SH-SY5Y (cell line): ENCODE results near the gene PTPRJ.

Experiments used
- GATA2 ChIP-seq: IDR thresholded peaks from 2 replicates; pipeline ENCODE4 v1.6.1; 2011; ENCODE audit warnings: mild to moderate bottlenecking, low read depth, low read length
- GATA3 ChIP-seq: IDR thresholded peaks from 2 replicates; pipeline ENCODE4 v1.6.1; 2011; ENCODE audit warnings: low read depth, mild to moderate bottlenecking, low read length, moderate library complexity

The PTPRJ gene

DNA sequence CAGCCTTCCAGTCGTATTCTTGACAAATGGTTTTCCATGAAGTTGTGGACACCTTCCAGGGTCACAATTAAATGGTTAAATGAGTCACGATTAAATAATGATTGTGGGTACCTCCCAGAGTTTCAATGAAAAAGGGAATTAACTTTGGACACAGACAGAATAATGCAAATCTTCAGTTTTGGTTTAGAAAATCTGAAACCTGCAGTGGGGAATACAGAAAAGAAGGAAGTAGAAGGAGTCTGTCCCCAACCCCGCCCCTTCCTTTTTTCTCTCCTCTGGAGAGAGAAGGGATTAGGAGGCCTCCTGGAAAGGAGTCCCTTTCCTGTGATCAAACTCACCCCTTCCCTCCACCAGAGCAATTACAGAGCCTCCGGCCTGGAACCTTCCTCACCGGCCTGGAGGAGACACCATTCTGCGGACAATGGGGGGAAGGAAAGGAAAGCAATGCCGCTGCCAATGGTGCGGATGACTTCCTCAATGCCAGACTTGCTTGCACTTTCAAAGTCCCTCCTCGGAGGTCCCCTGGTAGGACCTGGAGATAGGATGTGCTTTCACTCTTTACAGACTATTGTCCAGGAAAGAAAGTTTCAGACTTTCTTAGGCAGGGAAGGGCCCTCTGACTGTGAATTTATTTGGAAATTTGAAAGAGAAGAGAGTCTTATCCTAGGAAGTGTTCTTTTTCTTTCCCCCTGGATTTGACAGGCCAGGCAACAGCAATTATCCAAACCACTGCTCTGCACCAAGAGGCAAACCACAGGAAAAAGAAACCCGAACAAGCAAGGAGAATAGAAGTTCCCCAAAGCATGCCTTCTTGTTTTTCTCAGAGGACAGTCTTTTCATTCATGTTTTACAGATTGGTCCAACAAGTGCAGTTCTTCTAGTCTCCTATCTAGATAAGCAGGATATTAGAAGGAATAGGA lies 86.8 kb downstream of the PTPRJ start:
- no peak for TF ChIP-seq GATA3
- no peak for TF ChIP-seq GATA2

DNA sequence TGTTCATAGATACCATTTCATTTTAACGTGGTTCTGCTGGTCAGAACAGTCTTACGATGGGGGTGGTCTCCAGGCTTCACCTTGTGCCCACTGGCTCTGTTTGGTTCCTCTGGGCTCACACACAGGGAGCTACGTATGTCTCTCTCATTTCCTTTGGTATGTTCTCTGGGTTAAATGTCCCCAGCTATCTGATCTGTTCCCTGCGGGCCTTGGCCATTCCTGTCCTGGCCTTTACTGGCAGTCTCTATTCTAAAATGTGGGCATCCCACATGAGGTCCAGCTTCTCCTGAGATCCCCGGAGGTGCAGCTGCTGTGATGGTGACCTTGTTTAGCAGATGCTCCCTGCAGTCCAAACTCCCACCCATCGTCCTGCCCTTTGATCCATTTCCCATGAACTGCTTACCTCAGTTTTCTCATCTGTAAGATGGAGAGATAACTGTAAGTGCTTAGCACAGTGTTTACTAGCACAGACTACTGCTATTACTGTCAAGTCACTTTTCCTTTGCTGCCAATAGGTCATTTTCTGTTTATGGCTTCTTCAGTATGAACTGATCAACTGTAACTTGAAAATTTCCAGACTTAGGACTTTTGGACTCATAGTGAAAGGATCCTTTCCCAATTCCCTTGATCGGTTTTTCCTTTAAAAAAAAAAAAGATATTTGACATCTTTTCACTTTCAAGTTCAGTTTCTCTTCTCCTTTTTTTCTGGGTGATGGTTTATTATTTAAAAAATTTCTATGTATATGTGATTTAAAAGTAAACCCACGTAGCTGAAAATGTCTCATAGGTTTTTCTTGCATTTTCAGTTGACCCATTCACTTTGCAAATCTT lies 92.9 kb downstream of the PTPRJ start:
- TF ChIP-seq GATA3 (no peak), GATA2 (no peak)

DNA sequence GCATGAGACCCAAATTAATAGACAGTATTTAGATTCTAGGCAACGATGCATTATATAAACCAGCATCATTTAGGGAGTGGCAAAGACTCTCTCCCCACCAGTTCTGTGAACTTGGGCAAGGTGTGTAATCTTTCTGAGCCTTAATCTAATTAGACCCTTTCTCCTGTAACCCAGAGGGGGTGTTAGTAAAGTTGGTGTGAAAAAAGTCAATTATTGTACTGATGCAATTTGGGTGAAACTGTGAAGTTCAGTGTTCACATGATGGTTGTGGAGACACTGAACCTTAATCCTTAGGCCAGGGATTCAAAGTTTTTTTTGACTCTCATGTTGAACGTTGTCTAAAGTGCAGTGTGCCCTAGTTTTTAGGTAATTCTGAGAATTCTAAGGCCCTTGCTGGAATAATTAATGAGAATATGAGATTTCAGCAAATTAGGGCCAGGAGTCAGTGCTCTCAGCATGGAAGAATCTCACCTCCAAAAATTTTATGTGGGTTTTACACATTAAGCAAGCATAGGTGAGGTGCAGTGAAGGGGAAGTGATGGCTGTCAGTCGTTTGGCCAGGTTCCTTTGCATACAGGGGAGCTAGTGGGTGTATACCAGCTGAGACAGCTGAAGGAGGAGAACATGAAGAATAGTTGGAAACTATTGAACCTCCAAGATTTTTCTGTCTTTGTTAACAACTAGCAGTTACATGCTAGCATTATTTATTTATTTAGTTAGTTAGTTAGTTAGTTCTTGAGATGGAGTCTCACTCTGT lies 94.2 kb downstream of the PTPRJ start:
- TF ChIP-seq GATA2 (no peak), GATA3 (no peak)

DNA sequence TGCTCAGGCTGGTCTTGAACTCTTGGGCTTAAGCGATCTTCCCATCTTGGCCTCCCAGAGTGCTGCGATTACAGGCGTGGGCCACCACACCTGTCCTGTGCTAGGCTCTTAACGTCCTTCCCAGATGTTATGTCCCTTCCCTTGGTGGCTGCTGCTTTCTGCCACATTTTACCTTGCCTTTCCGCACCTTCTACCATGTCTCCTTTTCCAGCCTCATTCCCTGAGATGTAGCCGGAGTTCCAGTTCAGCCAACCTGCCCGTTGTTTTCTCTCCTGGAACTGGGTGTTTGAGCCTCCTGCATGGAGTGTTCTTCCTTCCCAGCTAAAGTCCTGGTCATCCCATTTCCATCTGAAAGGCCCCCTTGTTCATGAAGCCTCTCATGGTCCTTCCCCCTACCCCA lies 95.3 kb downstream of the PTPRJ start:
- TF ChIP-seq GATA2, result no peak
- TF ChIP-seq GATA3, result no peak

DNA sequence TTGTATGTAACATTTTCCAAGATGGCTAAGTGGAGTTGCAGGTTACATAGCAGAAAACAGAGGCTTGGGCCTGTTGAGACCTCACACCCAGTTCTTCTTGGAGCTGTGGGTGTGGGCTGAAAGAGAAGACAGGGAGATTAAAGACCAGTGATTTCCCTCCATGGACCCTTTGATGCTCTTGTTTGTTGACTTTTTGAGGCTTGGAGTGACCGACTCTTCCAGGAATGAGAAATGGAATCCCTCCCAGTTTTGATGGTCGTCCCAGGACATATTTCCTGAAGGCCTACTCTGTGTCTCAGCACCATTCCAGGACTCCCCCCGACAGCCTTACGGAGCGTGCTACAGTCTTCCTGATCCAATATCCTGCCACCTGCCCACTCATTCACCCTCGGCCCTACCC lies 96.9 kb downstream of the PTPRJ start:
- no peak for TF ChIP-seq GATA3
- no peak for TF ChIP-seq GATA2

DNA sequence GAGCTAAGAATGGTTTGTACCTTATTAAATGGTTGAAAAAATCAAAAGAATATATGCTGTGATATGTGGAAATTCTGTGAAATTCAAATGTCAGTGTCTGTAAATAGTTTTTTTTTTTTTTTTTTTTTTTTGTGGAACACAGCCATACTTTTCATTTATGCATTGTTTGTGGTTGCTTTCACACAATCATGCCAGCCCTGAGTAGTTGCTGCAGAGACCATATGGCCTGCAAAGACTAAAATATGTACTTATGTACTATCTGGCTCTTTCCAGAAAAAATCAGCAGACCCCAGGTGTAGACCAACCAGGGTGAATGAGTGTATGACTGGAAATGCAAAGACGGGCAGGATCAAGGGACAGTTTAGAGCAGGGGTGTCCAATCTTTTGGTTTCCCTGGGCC lies 98.3 kb downstream of the PTPRJ start:
- TF ChIP-seq GATA2 (no peak), GATA3 (no peak)

DNA sequence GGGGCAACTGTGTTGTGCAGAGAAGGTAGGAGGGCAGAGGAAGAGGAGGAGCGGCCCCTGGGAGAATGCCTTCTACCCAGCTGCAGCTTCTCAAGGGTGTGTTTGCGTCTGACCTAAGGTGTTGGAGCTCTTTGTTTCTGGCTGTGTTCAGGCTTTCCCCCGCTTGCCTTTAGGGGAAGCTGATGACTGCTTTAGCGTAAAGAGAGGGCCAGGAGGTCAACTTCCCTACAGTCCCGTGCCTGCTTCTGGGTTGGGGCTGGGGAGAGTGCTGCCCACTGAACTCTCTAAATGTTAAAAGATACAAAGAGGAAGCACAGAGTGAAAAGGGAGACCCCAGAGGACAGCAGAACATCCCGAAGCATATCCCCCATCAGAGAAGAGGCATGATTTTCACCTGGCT lies 99.2 kb downstream of the PTPRJ start:
- TF ChIP-seq GATA3, result no peak
- no peak for TF ChIP-seq GATA2

DNA sequence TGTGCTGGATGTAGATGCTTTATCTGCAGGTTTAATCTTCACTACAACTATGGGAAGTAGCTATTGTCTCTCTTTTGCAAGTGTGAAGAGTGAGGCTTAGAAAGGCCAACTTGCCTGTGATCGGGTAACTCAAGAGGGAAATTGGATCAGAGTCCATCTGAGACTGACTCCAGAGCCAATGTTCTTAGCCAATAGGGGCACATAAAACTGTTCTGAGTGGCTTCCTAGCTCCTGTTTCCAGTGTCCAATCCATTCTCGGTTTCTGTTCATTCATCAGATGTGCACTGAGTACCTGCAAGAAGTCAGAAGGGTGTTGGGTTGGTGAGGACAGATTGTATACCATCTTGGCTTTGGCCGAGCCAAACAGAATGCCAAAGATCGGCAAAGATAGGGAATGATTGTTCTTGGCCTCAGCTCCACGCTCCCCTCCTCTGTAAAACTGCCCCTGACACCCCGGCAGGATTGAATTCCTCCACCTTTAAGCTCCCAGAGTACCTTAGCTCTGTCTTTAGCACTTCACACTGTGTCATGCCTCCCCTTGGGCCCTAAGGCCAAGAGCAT lies 100.0 kb downstream of the PTPRJ start:
- no peak for TF ChIP-seq GATA3
- TF ChIP-seq GATA2, result no peak

DNA sequence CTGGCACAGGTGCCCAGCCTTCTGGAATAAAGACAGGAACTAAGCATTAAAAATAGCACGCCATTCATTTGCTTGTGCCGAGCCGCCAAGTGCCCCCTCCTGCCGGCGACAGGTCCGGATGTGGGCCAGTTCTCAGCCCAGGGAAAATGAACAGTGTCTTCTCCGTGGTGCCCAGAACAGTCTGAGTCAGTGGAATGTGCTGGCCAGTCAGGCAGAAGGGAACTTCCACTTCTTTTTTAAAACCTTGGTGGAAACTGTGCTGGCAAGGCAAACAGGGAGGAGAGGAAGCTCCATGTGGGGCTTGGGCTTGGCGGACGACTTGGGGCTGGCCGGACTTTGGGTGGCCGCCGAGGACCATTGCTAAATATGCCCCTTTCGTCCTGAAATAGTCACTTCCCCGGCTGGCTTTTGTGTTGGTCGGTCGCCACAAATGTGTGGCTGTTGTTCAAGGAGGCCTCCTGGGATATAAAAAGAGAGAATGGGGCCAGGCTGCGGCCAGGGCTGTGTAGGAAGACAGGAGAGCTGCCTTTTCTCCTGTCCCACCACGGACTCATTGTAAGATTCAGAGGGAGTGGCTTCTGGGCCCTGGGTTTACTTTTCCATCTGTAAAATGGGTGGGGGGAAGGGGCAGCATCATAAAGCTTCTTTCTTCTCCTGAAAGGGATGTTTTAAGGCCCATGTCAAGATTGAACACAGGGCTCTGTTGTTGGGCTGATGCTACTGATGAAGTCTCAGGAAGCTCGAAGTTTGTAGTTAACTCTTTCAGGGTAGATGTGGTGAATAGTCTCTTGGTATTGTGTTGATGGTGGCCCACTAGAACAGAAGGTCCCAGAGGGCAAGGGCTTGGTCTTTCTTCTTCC lies 101.0 kb downstream of the PTPRJ start:
- TF ChIP-seq GATA3, result no peak
- no peak for TF ChIP-seq GATA2

DNA sequence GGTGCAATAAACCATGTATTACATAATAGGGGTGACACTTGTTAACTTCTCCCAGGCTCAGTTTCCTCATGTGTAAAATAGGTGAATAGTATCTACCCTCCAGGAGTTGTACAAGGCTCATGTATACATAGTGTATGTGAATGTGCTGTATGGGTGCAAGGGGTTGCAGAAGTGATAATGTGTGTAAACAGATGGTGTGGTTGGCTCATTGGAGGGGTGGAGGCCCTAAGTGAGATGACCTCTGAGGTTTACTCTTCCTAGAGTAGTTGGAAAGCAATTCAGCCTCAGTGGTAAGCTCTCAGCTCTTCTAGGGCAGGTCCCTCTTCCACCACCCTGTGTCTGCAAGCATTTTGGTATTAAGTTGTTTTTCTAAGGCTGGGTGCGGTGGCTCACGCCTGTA lies 102.4 kb downstream of the PTPRJ start:
- no peak for TF ChIP-seq GATA3
- no peak for TF ChIP-seq GATA2

DNA sequence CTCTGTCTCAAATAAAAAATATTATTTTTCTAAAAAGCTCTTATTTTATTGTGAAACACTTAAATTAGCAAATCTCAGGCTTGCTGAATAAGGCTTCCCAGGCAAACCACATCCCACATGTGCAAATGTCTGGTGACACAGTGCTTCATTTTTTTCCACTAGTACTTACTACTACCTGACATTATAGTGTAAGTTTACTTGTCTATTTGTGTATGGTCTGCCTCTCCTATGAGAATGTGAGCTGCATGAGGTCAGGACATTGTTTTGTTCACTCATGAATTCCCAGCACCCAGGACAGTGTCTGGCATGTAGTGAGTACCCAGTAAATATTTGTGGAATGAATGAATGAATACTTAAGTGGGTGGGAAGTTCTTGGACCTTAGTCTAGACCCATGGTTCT lies 103.1 kb downstream of the PTPRJ start:
- no peak for TF ChIP-seq GATA2
- no peak for TF ChIP-seq GATA3

DNA sequence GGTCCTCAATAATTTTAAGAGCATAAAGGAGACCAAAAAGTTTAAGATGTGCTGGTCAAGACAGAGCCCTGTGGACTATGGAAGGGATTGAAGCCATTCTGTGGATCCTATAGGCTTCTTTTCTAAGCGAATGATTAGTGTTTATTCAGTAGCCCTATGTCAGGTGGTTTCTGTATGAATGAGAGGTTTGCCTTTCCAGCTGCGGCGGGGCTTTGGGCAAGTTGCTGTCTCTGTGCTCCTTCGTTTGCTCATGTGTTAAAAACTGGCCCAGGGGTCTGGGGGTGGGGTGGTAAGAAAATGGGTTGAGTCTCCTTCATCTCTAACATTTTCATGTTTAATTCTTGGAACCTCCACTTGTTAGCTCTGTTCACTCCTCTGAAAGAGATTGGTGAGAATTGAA lies 105.3 kb downstream of the PTPRJ start:
- no peak for TF ChIP-seq GATA3
- TF ChIP-seq GATA2, result no peak

DNA sequence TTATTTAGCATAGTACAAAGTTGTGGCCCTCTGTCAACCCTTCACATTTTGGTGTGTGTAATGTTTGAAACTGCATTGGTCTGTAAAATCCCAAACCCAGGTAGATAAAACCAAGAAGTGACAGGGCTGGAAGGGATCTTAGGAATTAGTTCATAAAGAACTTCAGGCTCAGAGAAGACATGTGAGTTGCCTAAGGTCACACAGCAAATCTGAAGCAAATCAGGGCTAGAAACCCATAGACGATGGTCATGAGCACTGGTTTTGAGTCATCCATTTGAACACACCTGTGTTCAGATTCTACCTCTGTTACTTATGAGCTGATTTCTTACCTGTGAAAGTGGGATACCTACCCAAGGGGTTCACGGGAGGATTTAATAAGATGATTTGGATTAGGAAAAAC lies 107.1 kb downstream of the PTPRJ start:
- TF ChIP-seq GATA3 (no peak), GATA2 (no peak)
